ENCODE results near the gene ABCF2. TPM values are rescaled to one million over a fixed set of nuclear protein-coding genes. Genes with fewer than 3 reads are reported as not detected.
A peak's percentile ranks its signal among the peaks of the same experiment; 100 is the strongest.

ABCF2 gene
- total and polyA plus RNA-seq, 2 of the 13 experiments (the other 11 are each of a cell fraction or from before 2014, with no cell fraction given), result 16.3 to 42.5 TPM

GRCh38 chr7:151232091-151232916 is 5.3 kb upstream of the ABCF2 start, which contains the start of gene CHPF2 (continued):
- TF ChIP-seq ZNF761 (CRISPR knock-in tag; conservative IDR thresholded peaks at IDR 0.05), result no peak
- TF ChIP-seq ZFP82 (CRISPR knock-in tag; IDR thresholded peaks at IDR 0.05; ENCODE audit: borderline replicate concordance), result no peak
- TF ChIP-seq SP1 (IDR thresholded peaks at IDR 0.05), result no peak
- TF ChIP-seq SP1 (CRISPR knock-in tag; IDR thresholded peaks at IDR 0.05), result no peak
- TF ChIP-seq, protein P1, sequence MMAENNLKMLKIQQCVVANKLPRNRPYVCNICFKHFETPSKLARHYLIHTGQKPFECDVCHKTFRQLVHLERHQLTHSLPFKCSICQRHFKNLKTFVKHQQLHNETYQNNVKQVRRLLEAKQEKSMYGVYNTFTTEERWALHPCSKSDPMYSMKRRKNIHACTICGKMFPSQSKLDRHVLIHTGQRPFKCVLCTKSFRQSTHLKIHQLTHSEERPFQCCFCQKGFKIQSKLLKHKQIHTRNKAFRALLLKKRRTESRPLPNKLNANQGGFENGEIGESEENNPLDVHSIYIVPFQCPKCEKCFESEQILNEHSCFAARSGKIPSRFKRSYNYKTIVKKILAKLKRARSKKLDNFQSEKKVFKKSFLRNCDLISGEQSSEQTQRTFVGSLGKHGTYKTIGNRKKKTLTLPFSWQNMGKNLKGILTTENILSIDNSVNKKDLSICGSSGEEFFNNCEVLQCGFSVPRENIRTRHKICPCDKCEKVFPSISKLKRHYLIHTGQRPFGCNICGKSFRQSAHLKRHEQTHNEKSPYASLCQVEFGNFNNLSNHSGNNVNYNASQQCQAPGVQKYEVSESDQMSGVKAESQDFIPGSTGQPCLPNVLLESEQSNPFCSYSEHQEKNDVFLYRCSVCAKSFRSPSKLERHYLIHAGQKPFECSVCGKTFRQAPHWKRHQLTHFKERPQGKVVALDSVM (CRISPR knock-in tag; IDR thresholded peaks at IDR 0.05), result no peak; the same call in 1 of the 2 replicates
- no peak for TF ChIP-seq ARID3A (IDR thresholded peaks at IDR 0.05; ENCODE audit: low read depth, low read length)
- 0 out of 2 replicates have a peak, but pooled peaks have one; percentile 20 for TF ChIP-seq HOXD1 (CRISPR knock-in tag; IDR thresholded peaks at IDR 0.05)
- TF ChIP-seq, protein P2, sequence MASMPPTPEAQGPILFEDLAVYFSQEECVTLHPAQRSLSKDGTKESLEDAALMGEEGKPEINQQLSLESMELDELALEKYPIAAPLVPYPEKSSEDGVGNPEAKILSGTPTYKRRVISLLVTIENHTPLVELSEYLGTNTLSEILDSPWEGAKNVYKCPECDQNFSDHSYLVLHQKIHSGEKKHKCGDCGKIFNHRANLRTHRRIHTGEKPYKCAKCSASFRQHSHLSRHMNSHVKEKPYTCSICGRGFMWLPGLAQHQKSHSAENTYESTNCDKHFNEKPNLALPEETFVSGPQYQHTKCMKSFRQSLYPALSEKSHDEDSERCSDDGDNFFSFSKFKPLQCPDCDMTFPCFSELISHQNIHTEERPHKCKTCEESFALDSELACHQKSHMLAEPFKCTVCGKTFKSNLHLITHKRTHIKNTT (CRISPR knock-in tag; IDR thresholded peaks at IDR 0.05), result no peak
- TF ChIP-seq, protein P3, sequence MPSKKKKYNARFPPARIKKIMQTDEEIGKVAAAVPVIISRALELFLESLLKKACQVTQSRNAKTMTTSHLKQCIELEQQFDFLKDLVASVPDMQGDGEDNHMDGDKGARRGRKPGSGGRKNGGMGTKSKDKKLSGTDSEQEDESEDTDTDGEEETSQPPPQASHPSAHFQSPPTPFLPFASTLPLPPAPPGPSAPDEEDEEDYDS (CRISPR knock-in tag; IDR thresholded peaks at IDR 0.05), result no peak; the same call in 1 of the 2 replicates
- TF ChIP-seq ZNF446 (CRISPR knock-in tag; IDR thresholded peaks at IDR 0.05), result no peak
- TF ChIP-seq GATA4 (IDR thresholded peaks at IDR 0.05; ENCODE audit: borderline replicate concordance, low read depth), result no peak
- peak; percentile 55; the same call in 1 of the 2 replicates for TF ChIP-seq WIZ (CRISPR knock-in tag; IDR thresholded peaks at IDR 0.05)
- TF ChIP-seq KLF6 (CRISPR knock-in tag; IDR thresholded peaks at IDR 0.05), result 0 out of 2 replicates have a peak, but pooled peaks have one; percentile 46
- TF ChIP-seq ZNF441 (CRISPR knock-in tag; IDR thresholded peaks at IDR 0.05; ENCODE audit: borderline replicate concordance), result peak; percentile 59; the same call in 1 of the 2 replicates
- TF ChIP-seq, protein P4, sequence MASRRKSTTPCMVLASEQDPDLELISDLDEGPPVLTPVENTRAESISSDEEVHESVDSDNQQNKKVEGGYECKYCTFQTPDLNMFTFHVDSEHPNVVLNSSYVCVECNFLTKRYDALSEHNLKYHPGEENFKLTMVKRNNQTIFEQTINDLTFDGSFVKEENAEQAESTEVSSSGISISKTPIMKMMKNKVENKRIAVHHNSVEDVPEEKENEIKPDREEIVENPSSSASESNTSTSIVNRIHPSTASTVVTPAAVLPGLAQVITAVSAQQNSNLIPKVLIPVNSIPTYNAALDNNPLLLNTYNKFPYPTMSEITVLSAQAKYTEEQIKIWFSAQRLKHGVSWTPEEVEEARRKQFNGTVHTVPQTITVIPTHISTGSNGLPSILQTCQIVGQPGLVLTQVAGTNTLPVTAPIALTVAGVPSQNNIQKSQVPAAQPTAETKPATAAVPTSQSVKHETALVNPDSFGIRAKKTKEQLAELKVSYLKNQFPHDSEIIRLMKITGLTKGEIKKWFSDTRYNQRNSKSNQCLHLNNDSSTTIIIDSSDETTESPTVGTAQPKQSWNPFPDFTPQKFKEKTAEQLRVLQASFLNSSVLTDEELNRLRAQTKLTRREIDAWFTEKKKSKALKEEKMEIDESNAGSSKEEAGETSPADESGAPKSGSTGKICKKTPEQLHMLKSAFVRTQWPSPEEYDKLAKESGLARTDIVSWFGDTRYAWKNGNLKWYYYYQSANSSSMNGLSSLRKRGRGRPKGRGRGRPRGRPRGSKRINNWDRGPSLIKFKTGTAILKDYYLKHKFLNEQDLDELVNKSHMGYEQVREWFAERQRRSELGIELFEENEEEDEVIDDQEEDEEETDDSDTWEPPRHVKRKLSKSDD (CRISPR knock-in tag; IDR thresholded peaks at IDR 0.05; ENCODE audit: low read depth), result 0 out of 2 replicates have a peak, but pooled peaks have one; percentile 14
- TF ChIP-seq, protein P5, sequence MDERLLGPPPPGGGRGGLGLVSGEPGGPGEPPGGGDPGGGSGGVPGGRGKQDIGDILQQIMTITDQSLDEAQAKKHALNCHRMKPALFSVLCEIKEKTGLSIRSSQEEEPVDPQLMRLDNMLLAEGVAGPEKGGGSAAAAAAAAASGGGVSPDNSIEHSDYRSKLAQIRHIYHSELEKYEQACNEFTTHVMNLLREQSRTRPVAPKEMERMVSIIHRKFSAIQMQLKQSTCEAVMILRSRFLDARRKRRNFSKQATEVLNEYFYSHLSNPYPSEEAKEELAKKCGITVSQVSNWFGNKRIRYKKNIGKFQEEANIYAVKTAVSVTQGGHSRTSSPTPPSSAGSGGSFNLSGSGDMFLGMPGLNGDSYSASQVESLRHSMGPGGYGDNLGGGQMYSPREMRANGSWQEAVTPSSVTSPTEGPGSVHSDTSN (CRISPR knock-in tag; IDR thresholded peaks at IDR 0.05), result peak; percentile 91
